ENCODE data around the gene KIAA0319L.

- TF ChIP-seq CTCF (IDR thresholded peaks at IDR 0.05; ENCODE audit: low read depth, low read length, missing input control) (no peak), TAF1 (conservative IDR thresholded peaks at IDR 0.05) (no peak), RAD21 (IDR thresholded peaks at IDR 0.05) (no peak)
Observed at GRCh38 chr1:35553851-35554250, 3.4 kb downstream of the KIAA0319L start.

Data from liver (tissue), 3 donors.